CD4-positive, CD25-positive, alpha-beta regulatory T cell (primary cell): Measurements from ENCODE around the gene SEMA4F. TPM values are rescaled to one million over a fixed set of nuclear protein-coding genes. Genes with fewer than 3 reads are reported as not detected.

Experiments used
- ATAC-seq, 2 donors: fragments of 150-1000 bp; cut with Tn5 transposase; one replicate each; pipeline ENCODE4 v1.10.0; 2021; ENCODE audit warnings: low read depth in 2 of 2, moderate number of reproducible peaks in 2 of 2, moderate library complexity in 1 of 2
- DNase-seq, 3 donors: peaks; one replicate each; pipeline versions ENCODE4 v3.0.0 to v3.0.0-alpha.2; 2012 to 2022; ENCODE audit warnings: mixed read lengths in 1 of 3
- H3K27ac ChIP-seq: one replicate; pipeline ENCODE4 v1.7.0; 2013; ENCODE audit warnings: mild to moderate bottlenecking, low read length; ENCODE audit not compliant: insufficient read depth, poor library complexity, severe bottlenecking
- H3K27me3 ChIP-seq: one replicate; pipeline ENCODE4 v1.7.0; 2013; ENCODE audit warnings: low read length; ENCODE audit not compliant: control insufficient read depth, insufficient read depth
- H3K36me3 ChIP-seq: one replicate; pipeline ENCODE4 v1.7.0; 2013; ENCODE audit warnings: mild to moderate bottlenecking, low read length, moderate library complexity; ENCODE audit not compliant: control insufficient read depth, insufficient read depth
- H3K4me1 ChIP-seq: 2 replicates; pipeline ENCODE4 v1.7.0; 2013; ENCODE audit warnings: mild to moderate bottlenecking, low read length; ENCODE audit not compliant: insufficient read depth, control insufficient read depth, poor library complexity, severe bottlenecking
- H3K4me3 ChIP-seq: one replicate; pipeline ENCODE4 v1.7.0; 2013; ENCODE audit warnings: low read depth, mild to moderate bottlenecking, low read length, moderate library complexity
- H3K9me3 ChIP-seq, 2 experiments: 1 replicate in 1 of 2; 2 replicates in 1 of 2; pipeline ENCODE4 v1.7.0; 2013; ENCODE audit warnings: low read length in 2 of 2, mild to moderate bottlenecking in 1 of 2, moderate library complexity in 1 of 2; ENCODE audit not compliant: control insufficient read depth in 2 of 2
- H3K27ac Mint-ChIP-seq, 3 donors: one replicate each; pipeline ENCODE4 v1.8.0; 2020 to 2022; ENCODE audit warnings: mild to moderate bottlenecking in 3 of 3, mixed read lengths in 3 of 3, moderate library complexity in 2 of 3
- H3K27me3 Mint-ChIP-seq: one replicate; pipeline ENCODE4 v1.8.0; 2022; ENCODE audit warnings: mild to moderate bottlenecking, mixed read lengths
- H3K36me3 Mint-ChIP-seq: one replicate; pipeline ENCODE4 v1.8.0; 2020; ENCODE audit warnings: mixed read lengths
- H3K4me1 Mint-ChIP-seq, 4 donors: one replicate each; pipeline ENCODE4 v1.8.0; 2020 to 2022; ENCODE audit warnings: mixed read lengths in 4 of 4, mild to moderate bottlenecking in 1 of 4
- H3K4me3 Mint-ChIP-seq, 4 donors: one replicate each; pipeline ENCODE4 v1.8.0; 2020 to 2022; ENCODE audit warnings: mild to moderate bottlenecking in 4 of 4, mixed read lengths in 4 of 4, moderate library complexity in 3 of 4
- H3K9me3 Mint-ChIP-seq, 7 donors: one replicate each; pipeline ENCODE4 v1.8.0; 2020 to 2022; ENCODE audit warnings: mixed read lengths in 7 of 7, mild to moderate bottlenecking in 3 of 7, moderate library complexity in 2 of 7
- polyA plus RNA-seq, 4 donors: library from polyadenylated mRNA; unstranded; fragments of 300-500 nt; fragmentation: Illumina TruSeq; gene quantifications; one replicate each; pipeline ENCODE4 v1.2.3, GENCODE V29; 2021
- total RNA-seq: library from RNA; stranded (reverse); gene quantifications from one replicate; pipeline ENCODE4 v1.2.3, GENCODE V29; 2022

Gene SEMA4F
- total and polyA plus RNA-seq, 5 donors from 2014 or later: 7.3 to 11.1 (median 9.2) TPM

- DNase-seq (no peak), ATAC-seq (no peak)
- H3K4me1 ChIP-seq: no peaks in the 10 kb centered on the region
- no peak overlapping the region for H3K27ac ChIP-seq
- Mint-ChIP-seq H3K4me1 (no peaks in the 10 kb centered on the region), H3K27ac (no peak overlapping the region), H3K4me3 (no peak overlapping the region), H3K36me3 (peaks cover 19% of the 10 kb centered on the region), H3K27me3 (peaks cover 4% of the 10 kb centered on the region), H3K9me3 (no peaks in the 10 kb centered on the region)
- no peaks in the 10 kb centered on the region for H3K36me3 ChIP-seq
- H3K4me3 ChIP-seq: no peak overlapping the region
- no peaks in the 10 kb centered on the region for H3K27me3 ChIP-seq
- no peaks in the 10 kb centered on the region for H3K9me3 ChIP-seq
These were observed 42.8 kb downstream of the SEMA4F start for GRCh38 chr2:74696829-74697228.

- Histone ChIP-seq H3K9me3 (no peaks in the 10 kb centered on the region), H3K4me1 (no peaks in the 10 kb centered on the region), H3K27ac (no peak overlapping the region), H3K27me3 (no peaks in the 10 kb centered on the region), H3K4me3 (no peak overlapping the region), H3K36me3 (no peaks in the 10 kb centered on the region)
- DNase-seq: no peak
- H3K9me3 Mint-ChIP-seq: no peaks in the 10 kb centered on the region
- H3K27ac Mint-ChIP-seq: peak overlapping the region in 1 of 3 donors; percentile 92
- no peak overlapping the region for H3K4me3 Mint-ChIP-seq
- ATAC-seq: no peak
- H3K36me3 Mint-ChIP-seq: peaks cover 14% of the 10 kb centered on the region
- H3K4me1 Mint-ChIP-seq: no peaks in the 10 kb centered on the region
- H3K27me3 Mint-ChIP-seq: no peaks in the 10 kb centered on the region
These were observed 46.8 kb downstream of the SEMA4F start for GRCh38 chr2:74700643-74701372.

GRCh38 chr2:74702001-74702715 lies 48.1 kb downstream of the SEMA4F start:
- H3K4me1 ChIP-seq: no peaks in the 10 kb centered on the region
- no peaks in the 10 kb centered on the region for H3K9me3 ChIP-seq
- H3K36me3 Mint-ChIP-seq: peaks cover 18% of the 10 kb centered on the region
- no peaks in the 10 kb centered on the region for H3K27me3 ChIP-seq
- DNase-seq (no peak), ATAC-seq (no peak)
- no peak overlapping the region for H3K4me3 Mint-ChIP-seq
- H3K27ac Mint-ChIP-seq: no peak overlapping the region
- H3K4me1 Mint-ChIP-seq: no peaks in the 10 kb centered on the region
- no peak overlapping the region for H3K27ac ChIP-seq
- no peak overlapping the region for H3K4me3 ChIP-seq
- H3K9me3 Mint-ChIP-seq: no peaks in the 10 kb centered on the region
- H3K36me3 ChIP-seq: no peaks in the 10 kb centered on the region
- H3K27me3 Mint-ChIP-seq: no peaks in the 10 kb centered on the region

DNA sequence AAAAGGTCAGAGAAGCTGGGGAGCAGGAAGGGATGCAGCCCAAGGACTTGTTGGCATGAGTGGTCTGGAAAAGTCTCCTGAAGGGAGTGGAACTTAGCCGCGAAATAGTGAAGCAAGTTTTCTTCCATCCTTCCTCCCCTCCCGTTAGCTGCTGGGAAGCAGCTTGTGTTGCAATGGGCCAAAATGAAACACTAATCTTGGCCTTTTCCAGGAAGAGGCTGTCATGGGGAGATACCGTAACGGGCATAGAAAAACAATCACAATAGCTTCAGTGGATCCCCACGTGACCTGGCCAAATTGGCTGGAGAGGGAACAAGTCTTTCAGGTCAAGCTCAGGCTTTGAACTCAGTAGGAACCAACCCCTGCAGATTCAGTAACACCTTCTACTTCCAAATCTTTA lies 49.3 kb downstream of the SEMA4F start:
- H3K27me3 ChIP-seq: no peaks in the 10 kb centered on the region
- no peaks in the 10 kb centered on the region for H3K27me3 Mint-ChIP-seq
- H3K36me3 Mint-ChIP-seq: peaks cover 27% of the 10 kb centered on the region
- no peak overlapping the region for H3K4me3 ChIP-seq
- H3K9me3 Mint-ChIP-seq: no peaks in the 10 kb centered on the region
- H3K27ac Mint-ChIP-seq: no peak overlapping the region
- DNase-seq (no peak), ATAC-seq (no peak)
- no peaks in the 10 kb centered on the region for H3K9me3 ChIP-seq
- no peaks in the 10 kb centered on the region for H3K4me1 Mint-ChIP-seq
- no peak overlapping the region for H3K27ac ChIP-seq
- no peaks in the 10 kb centered on the region for H3K36me3 ChIP-seq
- no peak overlapping the region for H3K4me3 Mint-ChIP-seq
- no peaks in the 10 kb centered on the region for H3K4me1 ChIP-seq

GRCh38 chr2:74704216-74704615 lies 50.2 kb downstream of the SEMA4F start:
- Mint-ChIP-seq H3K36me3 (peaks cover 27% of the 10 kb centered on the region), H3K27me3 (no peaks in the 10 kb centered on the region), H3K4me1 (no peaks in the 10 kb centered on the region), H3K4me3 (no peak overlapping the region), H3K9me3 (no peaks in the 10 kb centered on the region), H3K27ac (no peak overlapping the region)
- no peaks in the 10 kb centered on the region for H3K36me3 ChIP-seq
- ATAC-seq (no peak), DNase-seq (no peak)
- H3K4me1 ChIP-seq: no peaks in the 10 kb centered on the region
- no peak overlapping the region for H3K4me3 ChIP-seq
- no peaks in the 10 kb centered on the region for H3K27me3 ChIP-seq
- H3K27ac ChIP-seq: no peak overlapping the region
- no peaks in the 10 kb centered on the region for H3K9me3 ChIP-seq

GRCh38 chr2:74706741-74707140 lies 52.7 kb downstream of the SEMA4F start:
- Mint-ChIP-seq H3K27me3 (no peaks in the 10 kb centered on the region), H3K9me3 (peaks cover 0 to 1% (median 0%) of the 10 kb centered on the region in 7 donors), H3K36me3 (peaks cover 16% of the 10 kb centered on the region), H3K4me3 (no peak overlapping the region), H3K4me1 (no peaks in the 10 kb centered on the region), H3K27ac (no peak overlapping the region)
- Histone ChIP-seq H3K4me3 (no peak overlapping the region), H3K27me3 (no peaks in the 10 kb centered on the region), H3K4me1 (no peaks in the 10 kb centered on the region), H3K36me3 (no peaks in the 10 kb centered on the region), H3K27ac (no peak overlapping the region), H3K9me3 (no peaks in the 10 kb centered on the region)
- DNase-seq (no peak), ATAC-seq (no peak)

DNA sequence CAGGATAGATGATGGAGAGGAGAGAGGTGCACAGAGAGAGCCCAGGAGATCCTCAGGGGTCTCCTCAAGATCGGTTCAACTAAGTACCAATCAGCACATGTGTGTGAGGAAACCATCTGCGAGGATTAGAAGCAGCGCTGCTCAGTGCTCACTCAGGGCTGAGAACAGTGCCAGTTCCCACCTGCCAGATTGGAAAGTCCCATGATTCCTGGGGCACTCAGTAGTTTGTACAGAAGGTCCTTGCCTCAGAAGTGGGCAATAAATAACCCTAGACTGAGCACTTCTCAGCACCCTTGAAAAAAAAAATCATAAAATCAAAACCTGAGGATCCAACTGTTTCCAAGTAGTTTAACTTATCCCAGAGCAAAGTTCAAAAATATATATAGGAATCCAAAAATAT lies 53.8 kb downstream of the SEMA4F start:
- no peaks in the 10 kb centered on the region for H3K27me3 ChIP-seq
- H3K27ac Mint-ChIP-seq: no peak overlapping the region
- DNase-seq (no peak), ATAC-seq (no peak)
- H3K4me1 ChIP-seq: no peaks in the 10 kb centered on the region
- no peaks in the 10 kb centered on the region for H3K4me1 Mint-ChIP-seq
- H3K27me3 Mint-ChIP-seq: peaks cover under 1% of the 10 kb centered on the region
- H3K4me3 Mint-ChIP-seq: no peak overlapping the region
- no peaks in the 10 kb centered on the region for H3K9me3 ChIP-seq
- peaks cover 0 to 1% (median 0%) of the 10 kb centered on the region in 7 donors for H3K9me3 Mint-ChIP-seq
- no peak overlapping the region for H3K4me3 ChIP-seq
- no peaks in the 10 kb centered on the region for H3K36me3 ChIP-seq
- H3K27ac ChIP-seq: no peak overlapping the region
- peaks cover 18% of the 10 kb centered on the region for H3K36me3 Mint-ChIP-seq

- H3K4me3 ChIP-seq: no peak overlapping the region
- peaks cover 5% of the 10 kb centered on the region for H3K27me3 Mint-ChIP-seq
- H3K36me3 Mint-ChIP-seq: peaks cover 18% of the 10 kb centered on the region
- DNase-seq (no peak), ATAC-seq (no peak)
- H3K4me1 ChIP-seq: no peaks in the 10 kb centered on the region
- no peaks in the 10 kb centered on the region for H3K27me3 ChIP-seq
- no peaks in the 10 kb centered on the region for H3K4me1 Mint-ChIP-seq
- H3K36me3 ChIP-seq: no peaks in the 10 kb centered on the region
- no peak overlapping the region for H3K4me3 Mint-ChIP-seq
- no peaks in the 10 kb centered on the region for H3K9me3 ChIP-seq
- no peak overlapping the region for H3K27ac Mint-ChIP-seq
- H3K9me3 Mint-ChIP-seq: peaks cover 0 to 1% (median 0%) of the 10 kb centered on the region in 7 donors
- no peak overlapping the region for H3K27ac ChIP-seq
These were observed 54.2 kb downstream of the SEMA4F start for GRCh38 chr2:74708296-74708695.
